ENCODE data around the gene GMPPA.

DNA sequence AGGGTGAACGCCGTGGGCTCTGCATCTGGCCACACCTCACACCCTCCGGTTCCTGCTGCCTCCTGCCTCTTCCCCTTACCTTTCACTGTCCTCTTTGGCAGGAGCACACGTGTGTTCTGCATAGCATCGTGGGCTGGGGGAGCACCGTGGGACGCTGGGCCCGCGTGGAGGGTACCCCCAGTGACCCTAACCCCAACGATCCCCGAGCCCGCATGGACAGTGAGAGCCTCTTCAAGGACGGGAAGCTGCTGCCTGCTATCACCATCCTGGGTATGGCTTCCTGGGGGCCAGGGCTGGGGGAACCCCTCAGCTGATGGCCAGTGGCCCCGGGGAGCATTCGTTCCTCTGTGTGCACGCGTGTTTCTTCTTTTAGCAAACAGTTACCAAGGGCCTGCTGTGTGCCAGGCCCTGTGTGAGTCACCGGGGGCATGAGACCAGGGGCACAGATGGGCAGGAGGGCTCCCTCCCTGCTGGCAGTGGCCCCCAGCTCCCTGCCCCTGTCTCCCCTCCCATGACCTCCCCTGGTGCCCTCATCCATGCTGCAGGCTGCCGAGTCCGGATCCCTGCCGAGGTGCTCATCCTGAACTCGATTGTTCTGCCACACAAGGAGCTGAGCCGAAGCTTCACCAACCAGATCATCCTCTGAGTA lies 7.6 kb downstream of the GMPPA start:
- TF ChIP-seq, protein P1, sequence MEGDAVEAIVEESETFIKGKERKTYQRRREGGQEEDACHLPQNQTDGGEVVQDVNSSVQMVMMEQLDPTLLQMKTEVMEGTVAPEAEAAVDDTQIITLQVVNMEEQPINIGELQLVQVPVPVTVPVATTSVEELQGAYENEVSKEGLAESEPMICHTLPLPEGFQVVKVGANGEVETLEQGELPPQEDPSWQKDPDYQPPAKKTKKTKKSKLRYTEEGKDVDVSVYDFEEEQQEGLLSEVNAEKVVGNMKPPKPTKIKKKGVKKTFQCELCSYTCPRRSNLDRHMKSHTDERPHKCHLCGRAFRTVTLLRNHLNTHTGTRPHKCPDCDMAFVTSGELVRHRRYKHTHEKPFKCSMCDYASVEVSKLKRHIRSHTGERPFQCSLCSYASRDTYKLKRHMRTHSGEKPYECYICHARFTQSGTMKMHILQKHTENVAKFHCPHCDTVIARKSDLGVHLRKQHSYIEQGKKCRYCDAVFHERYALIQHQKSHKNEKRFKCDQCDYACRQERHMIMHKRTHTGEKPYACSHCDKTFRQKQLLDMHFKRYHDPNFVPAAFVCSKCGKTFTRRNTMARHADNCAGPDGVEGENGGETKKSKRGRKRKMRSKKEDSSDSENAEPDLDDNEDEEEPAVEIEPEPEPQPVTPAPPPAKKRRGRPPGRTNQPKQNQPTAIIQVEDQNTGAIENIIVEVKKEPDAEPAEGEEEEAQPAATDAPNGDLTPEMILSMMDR (IDR thresholded peaks at IDR 0.05): no peak
- TF ChIP-seq EP300 (IDR thresholded peaks at IDR 0.05): no peak
- no peak for TF ChIP-seq POLR2A (IDR thresholded peaks at IDR 0.05; ENCODE audit: low read depth)

Data from esophagus muscularis mucosa (tissue), 4 donors.